HEK293 (cell line): Measurements from ENCODE around the gene ITIH1.
A peak's percentile ranks its signal among the peaks of the same experiment; 100 is the strongest.

ENCODE experiments used
- CTCF ChIA-PET: fragments of 350-600 bp; formaldehyde crosslinking; extraction: SDS; loops from one replicate; lab custom pipeline; 2021; ENCODE audit warnings: antibody characterized with exemption; lab: Yijun Ruan, JAX
- POLR2A ChIA-PET: fragments of 300-600 bp; formaldehyde crosslinking; extraction: SDS; loops from one replicate; lab custom pipeline; 2020; ENCODE audit warnings: antibody characterized with exemption, inconsistent platforms; lab: Yijun Ruan, JAX
- H3K27ac ChIP-seq: fragments of 200-500 bp; sonication (Bioruptor generic); 2 replicates; pipeline ENCODE4 v1.5.1; 2014; ENCODE audit warnings: low read depth, low read length, control low read depth, inconsistent platforms; ENCODE audit errors: extremely low read depth
- H3K36me3 ChIP-seq, 2 experiments: fragments of 200-500 bp in 1 of 2; sonication (Bioruptor generic) in 1 of 2; 1 replicate in 1 of 2; 2 replicates in 1 of 2; pipeline ENCODE4 v1.5.1; 2014 to 2017; ENCODE audit warnings: inconsistent platforms in 2 of 2, low read length in 2 of 2; ENCODE audit not compliant: control insufficient read depth in 2 of 2, insufficient read depth in 1 of 2
- H3K4me1 ChIP-seq: fragments of 200-500 bp; sonication (Bioruptor generic); 2 replicates; pipeline ENCODE4 v1.5.1; 2014; ENCODE audit warnings: mild to moderate bottlenecking, low read length, inconsistent platforms; ENCODE audit not compliant: control insufficient read depth, insufficient read depth
- H3K4me3 ChIP-seq: 2 replicates; pipeline ENCODE4 v1.5.1; 2011; ENCODE audit warnings: low read depth, mild to moderate bottlenecking, control low read depth, low read length, moderate library complexity
- H3K9me3 ChIP-seq: fragments of 200-500 bp; sonication (Bioruptor generic); 2 replicates; pipeline ENCODE4 v1.5.1; 2014; ENCODE audit warnings: low read depth, low read length, inconsistent platforms; ENCODE audit not compliant: control insufficient read depth, insufficient read depth
- GLI2 ChIP-seq: fragments of 450-650 bp; formaldehyde crosslinking; IDR thresholded peaks from 2 replicates; pipeline ENCODE4; 2017; ENCODE audit warnings: missing biosample characterization, missing genetic modification characterization, low read depth, borderline replicate concordance
- IKZF3 ChIP-seq: fragments of 450-650 bp; IDR thresholded peaks from 2 replicates; pipeline ENCODE4 v1.5.0; 2018; ENCODE audit warnings: missing biosample characterization, mild to moderate bottlenecking, missing genetic modification characterization, moderate library complexity
- PRDM4 ChIP-seq: fragments of 450-650 bp; formaldehyde crosslinking; IDR thresholded peaks from 2 replicates; pipeline ENCODE4 v1.5.1; 2017; ENCODE audit warnings: missing biosample characterization, missing genetic modification characterization
- REST ChIP-seq: fragments of 450-650 bp; formaldehyde crosslinking; IDR thresholded peaks from 2 replicates; pipeline ENCODE4 v1.5.1; 2016; ENCODE audit warnings: missing biosample characterization, missing genetic modification characterization
- SCRT2 ChIP-seq: fragments of 450-650 bp; formaldehyde crosslinking; IDR thresholded peaks from 2 replicates; pipeline ENCODE4 v1.5.1; 2016; ENCODE audit warnings: missing biosample characterization, missing genetic modification characterization
- TRIM28 ChIP-seq: IDR thresholded peaks from 2 replicates; pipeline ENCODE4 v1.6.1; 2011; ENCODE audit warnings: low read length, control low read depth, borderline replicate concordance
- ZFP37 ChIP-seq: fragments of 450-650 bp; formaldehyde crosslinking; IDR thresholded peaks from 2 replicates; pipeline ENCODE4 v1.5.1; 2016; ENCODE audit warnings: missing biosample characterization, missing genetic modification characterization
- ZNF16 ChIP-seq: fragments of 450-650 bp; formaldehyde crosslinking; IDR thresholded peaks from 2 replicates; pipeline ENCODE4 v1.5.1; 2016; ENCODE audit warnings: low read depth, missing biosample characterization, missing genetic modification characterization
- ZNF223 ChIP-seq: fragments of 450-650 bp; formaldehyde crosslinking; IDR thresholded peaks from 2 replicates; pipeline ENCODE4 v1.5.1; 2016; ENCODE audit warnings: missing biosample characterization, missing genetic modification characterization
- ZNF473 ChIP-seq: fragments of 450-650 bp; formaldehyde crosslinking; IDR thresholded peaks from 2 replicates; pipeline ENCODE4 v1.5.1; 2017; ENCODE audit warnings: missing biosample characterization, missing genetic modification characterization
- ZNF549 ChIP-seq: fragments of 450-650 bp; IDR thresholded peaks from 2 replicates; pipeline ENCODE4 v1.5.1; 2018; ENCODE audit warnings: missing biosample characterization, missing genetic modification characterization, mild to moderate bottlenecking, inconsistent platforms, moderate library complexity
- ZNF621 ChIP-seq: fragments of 450-650 bp; formaldehyde crosslinking; IDR thresholded peaks from 2 replicates; pipeline ENCODE4 v1.5.1; 2017; ENCODE audit warnings: missing biosample characterization, missing genetic modification characterization
- ZNF792 ChIP-seq: fragments of 450-650 bp; formaldehyde crosslinking; IDR thresholded peaks from 2 replicates; pipeline ENCODE4 v1.5.1; 2016; ENCODE audit warnings: missing biosample characterization, missing genetic modification characterization
- ZSCAN4 ChIP-seq: fragments of 450-650 bp; formaldehyde crosslinking; IDR thresholded peaks from 2 replicates; pipeline ENCODE4 v1.5.1; 2017; ENCODE audit warnings: missing biosample characterization, missing genetic modification characterization

ITIH1 gene

GRCh38 chr3:52822363-52822762 lies 45.0 kb downstream of the ITIH1 start (continued):
- TF ChIP-seq PRDM4 (tag by site-specific recombination) (no peak), GLI2 (tag by site-specific recombination) (no peak), TRIM28 (no peak), ZNF223 (tag by site-specific recombination) (no peak), SCRT2 (no peak), ZSCAN4 (tag by site-specific recombination) (no peak), ZNF792 (tag by site-specific recombination) (no peak), IKZF3 (tag by site-specific recombination) (no peak), ZNF549 (tag by site-specific recombination) (no peak)

- Histone ChIP-seq H3K4me3 (no peak overlapping the region), H3K9me3 (no peaks in the 10 kb centered on the region)
- CTCF ChIA-PET, result interaction anchor here (0.6 kb wide), 1 partner anchor 26 kb away, joined by 3 read pairs; no protein-coding TSS in a partner anchor
- peak; percentile 52; the same call in 1 of the 2 replicates for TF ChIP-seq REST (tag by site-specific recombination)
- no peak for TF ChIP-seq ZFP37 (tag by site-specific recombination)
- TF ChIP-seq, all 188 proteins: peak for 1
- no peaks in the 10 kb centered on the region for H3K4me1 ChIP-seq
- H3K27ac ChIP-seq, result no peak overlapping the region
- POLR2A ChIA-PET, result no interaction called here
- H3K36me3 ChIP-seq, result peaks cover 0 to 4% of the 10 kb centered on the region in 2 experiments; a peak in 1 of 3 replicates
Observed at GRCh38 chr3:52824037-52824436, 46.6 kb downstream of the ITIH1 start.

GRCh38 chr3:52827441-52827840 lies 50.0 kb downstream of the ITIH1 start:
- ChIA-PET POLR2A (interaction anchor here (0.6 kb wide), 1 partner anchor 56 kb away, joined by 10 read pairs; no protein-coding TSS in a partner anchor), CTCF (interaction anchor here (0.7 kb wide), 1 partner anchor 105 kb away, joined by 3 read pairs; no protein-coding TSS in a partner anchor)
- Histone ChIP-seq H3K4me1 (peaks cover 12% of the 10 kb centered on the region; the same call in 1 of the 2 replicates), H3K9me3 (no peaks in the 10 kb centered on the region), H3K4me3 (no peak overlapping the region), H3K36me3 (peaks cover 0 to 4% of the 10 kb centered on the region in 2 experiments; a peak in 1 of 3 replicates), H3K27ac (no peak overlapping the region)
- no peak for TF ChIP-seq ZNF621 (tag by site-specific recombination)
- no peak for TF ChIP-seq ZNF473 (tag by site-specific recombination)
- no peak for TF ChIP-seq ZNF16 (tag by site-specific recombination)
- no peak for TF ChIP-seq SCRT2
